ENCODE results near the gene WSB2. TPM values are rescaled to one million over a fixed set of nuclear protein-coding genes. Genes with fewer than 3 reads are reported as not detected.

The WSB2 gene
- total and polyA plus RNA-seq, 12 donors: 50.0 to 201 (median 106) TPM

- TF ChIP-seq, protein P1, sequence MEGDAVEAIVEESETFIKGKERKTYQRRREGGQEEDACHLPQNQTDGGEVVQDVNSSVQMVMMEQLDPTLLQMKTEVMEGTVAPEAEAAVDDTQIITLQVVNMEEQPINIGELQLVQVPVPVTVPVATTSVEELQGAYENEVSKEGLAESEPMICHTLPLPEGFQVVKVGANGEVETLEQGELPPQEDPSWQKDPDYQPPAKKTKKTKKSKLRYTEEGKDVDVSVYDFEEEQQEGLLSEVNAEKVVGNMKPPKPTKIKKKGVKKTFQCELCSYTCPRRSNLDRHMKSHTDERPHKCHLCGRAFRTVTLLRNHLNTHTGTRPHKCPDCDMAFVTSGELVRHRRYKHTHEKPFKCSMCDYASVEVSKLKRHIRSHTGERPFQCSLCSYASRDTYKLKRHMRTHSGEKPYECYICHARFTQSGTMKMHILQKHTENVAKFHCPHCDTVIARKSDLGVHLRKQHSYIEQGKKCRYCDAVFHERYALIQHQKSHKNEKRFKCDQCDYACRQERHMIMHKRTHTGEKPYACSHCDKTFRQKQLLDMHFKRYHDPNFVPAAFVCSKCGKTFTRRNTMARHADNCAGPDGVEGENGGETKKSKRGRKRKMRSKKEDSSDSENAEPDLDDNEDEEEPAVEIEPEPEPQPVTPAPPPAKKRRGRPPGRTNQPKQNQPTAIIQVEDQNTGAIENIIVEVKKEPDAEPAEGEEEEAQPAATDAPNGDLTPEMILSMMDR (IDR thresholded peaks at IDR 0.05): no peak
- no peak for TF ChIP-seq POLR2A (IDR thresholded peaks at IDR 0.05)
- H3K36me3 ChIP-seq (replicated peaks in 1 of 2): no peaks in the 10 kb centered on the region
- DNase-seq: no peak
- intact Hi-C loops (cut with DNase I): no loop called here
- H3K27ac ChIP-seq: no peak overlapping the region
- H3K27me3 ChIP-seq: no peaks in the 10 kb centered on the region
- peaks cover 5 to 15% of the 10 kb centered on the region in 2 donors for H3K4me1 ChIP-seq (replicated peaks in 1 of 2)
- WGBS, 4 donors: 81 to 95% (median 94%) methylated on average over 4 of the region's 4 CpGs
- no peak overlapping the region for H3K4me3 ChIP-seq
- H3K9me3 ChIP-seq (replicated peaks in 1 of 3): no peaks in the 10 kb centered on the region
These were observed 46.0 kb upstream of the WSB2 start for GRCh38 chr12:118107011-118107410.

- H3K4me3 ChIP-seq: peak within 1 kb of the TSS; percentile 47 to 89 (median 69)
- peak; percentile 41 to 90 for TF ChIP-seq POLR2A (IDR thresholded peaks at IDR 0.05)
- TF ChIP-seq, protein P1 (IDR thresholded peaks at IDR 0.05): no peak
- H3K27me3 ChIP-seq: no peaks in the 10 kb centered on the region
- no peaks in the 10 kb centered on the region for H3K36me3 ChIP-seq (replicated peaks in 1 of 2)
- H3K27ac ChIP-seq: peak within 1 kb of the TSS; percentile 53 to 92 (median 71)
- peak; percentile 79 to 87 (median 84) for DNase-seq
- 0% methylated on average over 3 to 75 of the region's 75 CpGs for WGBS, 4 donors
- intact Hi-C loops (cut with DNase I): no loop called here
- peaks cover 5 to 15% of the 10 kb centered on the region in 2 donors for H3K4me1 ChIP-seq (replicated peaks in 1 of 2)
- no peaks in the 10 kb centered on the region for H3K9me3 ChIP-seq (replicated peaks in 1 of 3)
These were observed 42.8 kb upstream of the WSB2 start, which contains the start of gene VSIG10 for GRCh38 chr12:118103601-118104382. TSS of gene VSIG10 (minus strand) at chr12:118104011. CDS start at chr12:118103671, 340 bp downstream.

DNA sequence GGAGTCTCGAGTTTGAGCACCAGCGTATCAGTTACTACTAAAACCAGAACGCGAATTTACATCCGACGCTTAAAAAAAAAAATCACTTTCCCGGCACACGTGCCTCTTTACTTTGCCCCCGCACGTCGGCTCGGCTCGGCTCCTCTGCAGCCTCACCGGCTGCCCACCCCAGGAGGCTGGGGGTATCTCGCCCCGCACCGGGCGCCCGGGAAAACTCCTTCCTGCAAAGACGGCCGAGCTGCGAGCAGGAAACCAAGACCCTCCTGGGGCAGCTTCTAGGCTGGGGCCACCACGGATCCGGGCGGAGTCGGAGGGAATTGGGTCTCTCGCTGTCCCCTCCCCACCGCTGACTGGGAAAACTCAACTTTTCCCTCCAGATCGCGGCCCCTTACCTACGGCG, 42.2 kb upstream of the WSB2 start:
- TF ChIP-seq, protein P1 (IDR thresholded peaks at IDR 0.05): no peak
- no peak for TF ChIP-seq POLR2A (IDR thresholded peaks at IDR 0.05)
- H3K27me3 ChIP-seq: no peaks in the 10 kb centered on the region
- intact Hi-C loops (cut with DNase I): no loop called here
- H3K4me1 ChIP-seq (replicated peaks in 1 of 2): peaks cover 5 to 19% of the 10 kb centered on the region in 2 donors
- 0% methylated on average over 8 to 32 of the region's 32 CpGs for WGBS, 4 donors
- H3K27ac ChIP-seq: peak overlapping the region; percentile 53 to 92 (median 71)
- H3K9me3 ChIP-seq (replicated peaks in 1 of 3): no peaks in the 10 kb centered on the region
- DNase-seq: no peak
- H3K36me3 ChIP-seq (replicated peaks in 1 of 2): no peaks in the 10 kb centered on the region
- peak overlapping the region; percentile 47 to 89 (median 69) for H3K4me3 ChIP-seq

GRCh38 chr12:118102609-118103008, 41.6 kb upstream of the WSB2 start:
- TF ChIP-seq POLR2A (IDR thresholded peaks at IDR 0.05): no peak
- 33 to 41% (median 36%) methylated on average over 5 of the region's 5 CpGs for WGBS, 4 donors

More at GRCh38 chr12:118102609-118103008, 41.6 kb upstream of the WSB2 start:
- Histone ChIP-seq H3K4me1 (replicated peaks in 1 of 2) (peaks cover 5 to 19% of the 10 kb centered on the region in 2 donors), H3K27me3 (no peaks in the 10 kb centered on the region), H3K27ac (peak overlapping the region in 2 of 5 donors; percentile 71 to 81), H3K9me3 (replicated peaks in 1 of 3) (no peaks in the 10 kb centered on the region), H3K36me3 (replicated peaks in 1 of 2) (no peaks in the 10 kb centered on the region), H3K4me3 (peak overlapping the region in 2 of 4 donors; percentile 11 to 89)
- DNase-seq: no peak
- intact Hi-C loops (cut with DNase I): no loop called here
